Dermis microvascular lymphatic vessel endothelial cell (primary cell): Measurements from ENCODE around the gene BAZ1A. TPM values are rescaled to one million over a fixed set of nuclear protein-coding genes. Genes with fewer than 3 reads are reported as not detected.

Experiments used
- DNase-seq, 2 donors: peaks; one replicate each; pipeline versions ENCODE4 v3.0.0 to v3.0.0-alpha.2; 2010; ENCODE audit warnings: low read depth in 2 of 2
- total RNA-seq: library from RNA; depleted of rRNA; stranded (reverse); fragments of >200 nt; gene quantifications from 2 replicates; pipeline ENCODE4 v1.2.1, GENCODE V29; 2014

Gene BAZ1A
- total RNA-seq = 37.1 and 38.1 TPM in 2 replicates

- DNase-seq = peak; percentile 69 to 94
Observed at GRCh38 chr14:34875031-34875922, at the start of gene BAZ1A. BAZ1A (minus strand) TSS chr14:34875360; CDS start chr14:34874604, 756 bp downstream.

GRCh38 chr14:34920339-34920738 lies 45.2 kb upstream of the BAZ1A start:
- DNase-seq = peak in 1 of 2 donors; percentile 4

- DNase-seq = no peak
Observed at GRCh38 chr14:34913619-34914018, 38.5 kb upstream of the BAZ1A start.

GRCh38 chr14:34912966-34913365 lies 37.8 kb upstream of the BAZ1A start:
- no peak for DNase-seq

GRCh38 chr14:34912182-34912581 lies 37.0 kb upstream of the BAZ1A start:
- peak in 1 of 2 donors; percentile 7 for DNase-seq

- peak in 1 of 2 donors; percentile 24 for DNase-seq
Observed at GRCh38 chr14:34911209-34912150, 36.3 kb upstream of the BAZ1A start.

GRCh38 chr14:34906287-34906686 lies 31.1 kb upstream of the BAZ1A start:
- no peak for DNase-seq

- DNase-seq = no peak
Observed at GRCh38 chr14:34895277-34895676, 20.1 kb upstream of the BAZ1A start.

- no peak for DNase-seq
Observed at GRCh38 chr14:34890937-34891336, 15.8 kb upstream of the BAZ1A start.

- DNase-seq = no peak
Observed at GRCh38 chr14:34888186-34888585, 13.0 kb upstream of the BAZ1A start.

GRCh38 chr14:34883954-34884353 lies 8.8 kb upstream of the BAZ1A start:
- no peak for DNase-seq

GRCh38 chr14:34874386-34875030 lies 652 bp downstream of the BAZ1A start:
- DNase-seq = peak in 1 of 2 donors; percentile 56

GRCh38 chr14:34873589-34874385 lies 1.4 kb downstream of the BAZ1A start:
- DNase-seq = peak; percentile 67 to 83

- DNase-seq = peak in 1 of 2 donors; percentile 19
Observed at GRCh38 chr14:34872822-34873588, 2.2 kb downstream of the BAZ1A start.

- DNase-seq = no peak
Observed at GRCh38 chr14:34867199-34867598, 8.0 kb downstream of the BAZ1A start.

GRCh38 chr14:34865889-34866574 lies 9.1 kb downstream of the BAZ1A start:
- DNase-seq = no peak

GRCh38 chr14:34863844-34864243 lies 11.3 kb downstream of the BAZ1A start:
- no peak for DNase-seq

- no peak for DNase-seq
Observed at GRCh38 chr14:34858765-34859164, 16.4 kb downstream of the BAZ1A start.

- no peak for DNase-seq
Observed at GRCh38 chr14:34857689-34858449, 17.3 kb downstream of the BAZ1A start.
